ENCODE results near the gene SLC15A4. TPM values are rescaled to one million over a fixed set of nuclear protein-coding genes. Genes with fewer than 3 reads are reported as not detected.

Gene SLC15A4
- total RNA-seq, 1 donor from 2014 or later: 29.3 TPM

- H3K27me3 Mint-ChIP-seq (ENCODE audit: unreplicated experiment): no peaks in the 10 kb centered on the region
- H3K36me3 Mint-ChIP-seq (ENCODE audit: unreplicated experiment): no peaks in the 10 kb centered on the region
- no peak overlapping the region for H3K27ac Mint-ChIP-seq (ENCODE audit: unreplicated experiment)
- H3K4me1 Mint-ChIP-seq (ENCODE audit: unreplicated experiment): peaks cover 2% of the 10 kb centered on the region
- DNase-seq (ENCODE audit: extremely low spot score, unreplicated experiment): no peak
- no peaks in the 10 kb centered on the region for H3K9me3 Mint-ChIP-seq (ENCODE audit: unreplicated experiment)
- H3K4me3 Mint-ChIP-seq (ENCODE audit: unreplicated experiment): no peak overlapping the region
- TF ChIP-seq, protein P1, sequence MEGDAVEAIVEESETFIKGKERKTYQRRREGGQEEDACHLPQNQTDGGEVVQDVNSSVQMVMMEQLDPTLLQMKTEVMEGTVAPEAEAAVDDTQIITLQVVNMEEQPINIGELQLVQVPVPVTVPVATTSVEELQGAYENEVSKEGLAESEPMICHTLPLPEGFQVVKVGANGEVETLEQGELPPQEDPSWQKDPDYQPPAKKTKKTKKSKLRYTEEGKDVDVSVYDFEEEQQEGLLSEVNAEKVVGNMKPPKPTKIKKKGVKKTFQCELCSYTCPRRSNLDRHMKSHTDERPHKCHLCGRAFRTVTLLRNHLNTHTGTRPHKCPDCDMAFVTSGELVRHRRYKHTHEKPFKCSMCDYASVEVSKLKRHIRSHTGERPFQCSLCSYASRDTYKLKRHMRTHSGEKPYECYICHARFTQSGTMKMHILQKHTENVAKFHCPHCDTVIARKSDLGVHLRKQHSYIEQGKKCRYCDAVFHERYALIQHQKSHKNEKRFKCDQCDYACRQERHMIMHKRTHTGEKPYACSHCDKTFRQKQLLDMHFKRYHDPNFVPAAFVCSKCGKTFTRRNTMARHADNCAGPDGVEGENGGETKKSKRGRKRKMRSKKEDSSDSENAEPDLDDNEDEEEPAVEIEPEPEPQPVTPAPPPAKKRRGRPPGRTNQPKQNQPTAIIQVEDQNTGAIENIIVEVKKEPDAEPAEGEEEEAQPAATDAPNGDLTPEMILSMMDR (IDR thresholded peaks at IDR 0.05): no peak
These were observed 6.2 kb upstream of the SLC15A4 start for GRCh38 chr12:128829861-128830504.

- no peaks in the 10 kb centered on the region for H3K9me3 Mint-ChIP-seq (ENCODE audit: unreplicated experiment)
- no peak overlapping the region for H3K27ac Mint-ChIP-seq (ENCODE audit: unreplicated experiment)
- H3K27me3 Mint-ChIP-seq (ENCODE audit: unreplicated experiment): no peaks in the 10 kb centered on the region
- no peak for DNase-seq (ENCODE audit: extremely low spot score, unreplicated experiment)
- H3K4me3 Mint-ChIP-seq (ENCODE audit: unreplicated experiment): no peak overlapping the region
- H3K4me1 Mint-ChIP-seq (ENCODE audit: unreplicated experiment): peaks cover 13% of the 10 kb centered on the region
- TF ChIP-seq, protein P1 (IDR thresholded peaks at IDR 0.05): no peak
- H3K36me3 Mint-ChIP-seq (ENCODE audit: unreplicated experiment): no peaks in the 10 kb centered on the region
These were observed 4.0 kb upstream of the SLC15A4 start for GRCh38 chr12:128827724-128828123.

DNA sequence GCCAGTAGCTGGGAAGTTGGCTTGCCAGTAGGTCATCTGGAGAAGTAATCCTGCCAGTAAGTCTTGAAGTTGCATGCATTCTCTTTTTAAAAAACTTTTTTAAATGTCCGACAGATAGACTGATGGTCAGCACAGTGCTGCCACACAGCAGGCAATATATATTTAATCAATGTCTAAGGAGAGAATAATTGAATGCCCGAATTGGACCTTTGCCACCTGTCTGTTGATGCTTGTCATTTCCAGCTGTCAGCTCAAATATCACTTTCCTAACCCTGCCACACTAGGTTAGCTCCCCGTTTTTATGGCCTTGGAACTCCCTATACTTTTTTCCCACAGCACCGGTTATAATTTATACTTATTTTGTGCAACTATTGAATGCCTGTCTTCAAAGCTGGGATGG lies 2.1 kb upstream of the SLC15A4 start:
- H3K9me3 Mint-ChIP-seq (ENCODE audit: unreplicated experiment): no peaks in the 10 kb centered on the region
- peaks cover 26% of the 10 kb centered on the region for H3K4me1 Mint-ChIP-seq (ENCODE audit: unreplicated experiment)
- no peak for DNase-seq (ENCODE audit: extremely low spot score, unreplicated experiment)
- TF ChIP-seq, protein P1 (IDR thresholded peaks at IDR 0.05): no peak
- H3K4me3 Mint-ChIP-seq (ENCODE audit: unreplicated experiment): peak overlapping the region; percentile 38
- H3K27me3 Mint-ChIP-seq (ENCODE audit: unreplicated experiment): no peaks in the 10 kb centered on the region
- H3K27ac Mint-ChIP-seq (ENCODE audit: unreplicated experiment): no peak overlapping the region
- H3K36me3 Mint-ChIP-seq (ENCODE audit: unreplicated experiment): peaks cover 1% of the 10 kb centered on the region

DNA sequence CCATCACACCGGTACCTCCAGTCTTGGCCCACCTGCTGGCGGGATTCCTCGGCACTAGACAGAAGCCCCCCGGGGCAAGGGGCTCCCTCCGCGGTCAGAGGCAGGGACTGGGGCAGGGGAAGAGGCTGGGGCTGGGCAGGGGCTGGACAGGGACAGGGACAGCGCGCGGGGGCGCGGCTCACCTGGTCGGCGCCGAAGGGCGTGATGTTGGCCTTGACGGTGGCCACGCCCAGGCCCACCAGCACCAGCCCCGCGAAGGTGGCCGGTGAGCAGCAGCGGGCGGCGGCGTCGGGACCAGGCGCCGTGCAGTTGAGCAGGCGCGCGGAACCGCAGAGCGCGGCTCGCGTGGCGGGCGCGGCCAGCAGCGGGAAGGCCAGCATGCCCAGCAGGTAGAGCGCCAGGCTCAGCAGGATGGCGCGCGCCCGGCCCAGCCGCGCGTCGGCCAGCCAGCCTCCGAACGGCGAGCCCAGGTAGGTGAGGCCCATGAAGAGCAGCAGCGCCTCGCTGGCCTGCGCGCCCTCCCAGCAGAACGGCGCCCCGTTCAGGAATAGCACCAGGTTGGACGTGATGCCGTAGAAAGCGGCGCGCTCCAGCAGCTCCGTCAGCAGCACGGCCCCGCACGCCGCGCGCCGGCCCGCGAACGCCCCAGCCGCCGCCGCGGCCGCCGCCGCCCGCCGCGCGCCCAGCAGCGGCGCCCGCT lies 392 bp downstream of the SLC15A4 start:
- H3K27ac Mint-ChIP-seq (ENCODE audit: unreplicated experiment): peak overlapping the region; percentile 92
- DNase-seq (ENCODE audit: extremely low spot score, unreplicated experiment): no peak
- peaks cover 3% of the 10 kb centered on the region for H3K36me3 Mint-ChIP-seq (ENCODE audit: unreplicated experiment)
- H3K9me3 Mint-ChIP-seq (ENCODE audit: unreplicated experiment): no peaks in the 10 kb centered on the region
- TF ChIP-seq, protein P1 (IDR thresholded peaks at IDR 0.05): no peak
- no peaks in the 10 kb centered on the region for H3K27me3 Mint-ChIP-seq (ENCODE audit: unreplicated experiment)
- peak overlapping the region; percentile 88 for H3K4me3 Mint-ChIP-seq (ENCODE audit: unreplicated experiment)
- H3K4me1 Mint-ChIP-seq (ENCODE audit: unreplicated experiment): peaks cover 36% of the 10 kb centered on the region

- DNase-seq (ENCODE audit: extremely low spot score, unreplicated experiment): no peak
- H3K27ac Mint-ChIP-seq (ENCODE audit: unreplicated experiment): no peak overlapping the region
- H3K4me1 Mint-ChIP-seq (ENCODE audit: unreplicated experiment): peaks cover 48% of the 10 kb centered on the region
- H3K36me3 Mint-ChIP-seq (ENCODE audit: unreplicated experiment): peaks cover 3% of the 10 kb centered on the region
- no peaks in the 10 kb centered on the region for H3K27me3 Mint-ChIP-seq (ENCODE audit: unreplicated experiment)
- no peak overlapping the region for H3K4me3 Mint-ChIP-seq (ENCODE audit: unreplicated experiment)
- TF ChIP-seq, protein P1 (IDR thresholded peaks at IDR 0.05): no peak
- no peaks in the 10 kb centered on the region for H3K9me3 Mint-ChIP-seq (ENCODE audit: unreplicated experiment)
These were observed 2.9 kb downstream of the SLC15A4 start for GRCh38 chr12:128820723-128821432.
